ENCODE measurements around the gene CCL5.

CCL5 gene

GRCh38 chr17:35865412-35866340, 14.5 kb downstream of the CCL5 start:
- no peak for DNase-seq

- no peak for DNase-seq
Measured at GRCh38 chr17:35864853-35865252, 15.3 kb downstream of the CCL5 start.

GRCh38 chr17:35856603-35857002, 23.6 kb downstream of the CCL5 start:
- DNase-seq, result no peak

GRCh38 chr17:35855965-35856364, 24.2 kb downstream of the CCL5 start:
- DNase-seq, result no peak

GRCh38 chr17:35849469-35850348, 30.5 kb downstream of the CCL5 start:
- no peak for DNase-seq

- DNase-seq, result no peak
Measured at GRCh38 chr17:35847633-35848373, 32.4 kb downstream of the CCL5 start.

GRCh38 chr17:35847006-35847405, 33.2 kb downstream of the CCL5 start:
- DNase-seq, result no peak

GRCh38 chr17:35846055-35846809, 33.9 kb downstream of the CCL5 start:
- DNase-seq, result no peak

GRCh38 chr17:35844547-35844946, 35.6 kb downstream of the CCL5 start:
- DNase-seq, result no peak

- DNase-seq, result no peak
Measured at GRCh38 chr17:35843698-35844097, 36.5 kb downstream of the CCL5 start.

GRCh38 chr17:35842239-35842638, 37.9 kb downstream of the CCL5 start:
- DNase-seq, result no peak

GRCh38 chr17:35841505-35841904, 38.7 kb downstream of the CCL5 start:
- DNase-seq, result no peak

- no peak for DNase-seq
Measured at GRCh38 chr17:35841101-35841500, 39.1 kb downstream of the CCL5 start.

GRCh38 chr17:35825206-35825605, 55.0 kb downstream of the CCL5 start:
- no peak for DNase-seq
